Esophagus squamous epithelium (tissue), 5 donors: ENCODE data around the gene ARHGEF1. TPM values are rescaled to one million over a fixed set of nuclear protein-coding genes. Genes with fewer than 3 reads are reported as not detected.

Source experiments
- DNase-seq: peaks from one replicate; lab custom pipeline; 2025; lab: John Stamatoyannopoulos, UW
- H3K27ac ChIP-seq, 4 donors: fragments of 200-600 bp; sonication (generic); one replicate each; pipeline ENCODE4 v1.5.1; 2016 to 2019; ENCODE audit warnings: mild to moderate bottlenecking in 1 of 4
- H3K27me3 ChIP-seq, 4 donors: fragments of 200-600 bp; sonication (generic); 1 replicate in 3 of 4; 2 replicates in 1 of 4; pipeline versions ENCODE4 v1.5.1 to v1.6.0; 2017 to 2021; ENCODE audit warnings: antibody characterized with exemption in 1 of 4
- H3K36me3 ChIP-seq, 3 donors: fragments of 200-600 bp; sonication (generic); one replicate each; pipeline ENCODE4 v1.5.1; 2016 to 2019
- H3K4me1 ChIP-seq, 3 donors: fragments of 200-600 bp; sonication (generic); one replicate each; pipeline ENCODE4 v1.5.1; 2017 to 2019
- H3K4me3 ChIP-seq, 4 donors: fragments of 200-600 bp; sonication (generic); 1 replicate in 3 of 4; 2 replicates in 1 of 4; pipeline ENCODE4 v1.5.1; 2016 to 2019; ENCODE audit warnings: mild to moderate bottlenecking in 2 of 4, moderate library complexity in 1 of 4
- H3K9me3 ChIP-seq, 3 donors: fragments of 200-600 bp; sonication (generic); one replicate each; pipeline ENCODE4 v1.5.1; 2016 to 2019
- POLR2A ChIP-seq, 4 donors: fragments of 450-650 bp; IDR thresholded peaks; one replicate each; pipeline ENCODE4 v1.6.1; 2017; ENCODE audit warnings: antibody characterized with exemption in 4 of 4, mild to moderate bottlenecking in 4 of 4, moderate library complexity in 3 of 4
- WGBS, 2 donors: methylation state at CpG; one replicate each; pipeline ENCODE4 v1.1.5; 2018; 5-methylcytosine and 5-hydroxymethylcytosine counted together
- intact Hi-C: fragments of 100-400 bp; cut with DNase I; formaldehyde crosslinking; loops from one replicate; pipeline ENCODE4 v1.15.0; 2022
- total RNA-seq, 4 donors: library from RNA; depleted of rRNA; stranded (reverse); fragments of >200 nt; gene quantifications; one replicate each; pipeline ENCODE4 v1.1.0, GENCODE V29; 2016
- TF ChIP-seq, protein P1 (sequence below), 6 experiments: fragments of 450-650 bp in 4 of 6; fragments of 200-600 bp in 2 of 6; sonication (generic) in 2 of 6; IDR thresholded peaks; one replicate each; pipeline ENCODE4 v1.5.1; 2016 to 2019; ENCODE audit warnings: antibody characterized with exemption in 6 of 6, mild to moderate bottlenecking in 4 of 6, moderate library complexity in 4 of 6
- donor health status: DM: yes; HTN: yes; CAD: no.

The ARHGEF1 gene
- total RNA-seq, 4 donors from 2014 or later: 31.0 to 59.5 (median 56.2) TPM

GRCh38 chr19:41886761-41887710 lies 4.1 kb downstream of the ARHGEF1 start:
- Histone ChIP-seq H3K4me3 (peak overlapping the region in 3 of 4 donors; percentile 22 to 41 (median 27)), H3K4me1 (peaks cover 18 to 56% (median 25%) of the 10 kb centered on the region in 3 donors), H3K27me3 (no peaks in the 10 kb centered on the region), H3K9me3 (no peaks in the 10 kb centered on the region), H3K27ac (peak overlapping the region in 3 of 4 donors; percentile 46 to 68 (median 57)), H3K36me3 (peaks cover 17 to 46% (median 21%) of the 10 kb centered on the region in 3 donors)
- no peak for DNase-seq
- TF ChIP-seq, protein P1, sequence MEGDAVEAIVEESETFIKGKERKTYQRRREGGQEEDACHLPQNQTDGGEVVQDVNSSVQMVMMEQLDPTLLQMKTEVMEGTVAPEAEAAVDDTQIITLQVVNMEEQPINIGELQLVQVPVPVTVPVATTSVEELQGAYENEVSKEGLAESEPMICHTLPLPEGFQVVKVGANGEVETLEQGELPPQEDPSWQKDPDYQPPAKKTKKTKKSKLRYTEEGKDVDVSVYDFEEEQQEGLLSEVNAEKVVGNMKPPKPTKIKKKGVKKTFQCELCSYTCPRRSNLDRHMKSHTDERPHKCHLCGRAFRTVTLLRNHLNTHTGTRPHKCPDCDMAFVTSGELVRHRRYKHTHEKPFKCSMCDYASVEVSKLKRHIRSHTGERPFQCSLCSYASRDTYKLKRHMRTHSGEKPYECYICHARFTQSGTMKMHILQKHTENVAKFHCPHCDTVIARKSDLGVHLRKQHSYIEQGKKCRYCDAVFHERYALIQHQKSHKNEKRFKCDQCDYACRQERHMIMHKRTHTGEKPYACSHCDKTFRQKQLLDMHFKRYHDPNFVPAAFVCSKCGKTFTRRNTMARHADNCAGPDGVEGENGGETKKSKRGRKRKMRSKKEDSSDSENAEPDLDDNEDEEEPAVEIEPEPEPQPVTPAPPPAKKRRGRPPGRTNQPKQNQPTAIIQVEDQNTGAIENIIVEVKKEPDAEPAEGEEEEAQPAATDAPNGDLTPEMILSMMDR (IDR thresholded peaks at IDR 0.05): no peak
- TF ChIP-seq POLR2A (IDR thresholded peaks at IDR 0.05): no peak
- intact Hi-C loops: no loop called here
- 37 to 39% methylated on average over 11 to 12 of the region's 13 CpGs for WGBS, 2 donors

DNA sequence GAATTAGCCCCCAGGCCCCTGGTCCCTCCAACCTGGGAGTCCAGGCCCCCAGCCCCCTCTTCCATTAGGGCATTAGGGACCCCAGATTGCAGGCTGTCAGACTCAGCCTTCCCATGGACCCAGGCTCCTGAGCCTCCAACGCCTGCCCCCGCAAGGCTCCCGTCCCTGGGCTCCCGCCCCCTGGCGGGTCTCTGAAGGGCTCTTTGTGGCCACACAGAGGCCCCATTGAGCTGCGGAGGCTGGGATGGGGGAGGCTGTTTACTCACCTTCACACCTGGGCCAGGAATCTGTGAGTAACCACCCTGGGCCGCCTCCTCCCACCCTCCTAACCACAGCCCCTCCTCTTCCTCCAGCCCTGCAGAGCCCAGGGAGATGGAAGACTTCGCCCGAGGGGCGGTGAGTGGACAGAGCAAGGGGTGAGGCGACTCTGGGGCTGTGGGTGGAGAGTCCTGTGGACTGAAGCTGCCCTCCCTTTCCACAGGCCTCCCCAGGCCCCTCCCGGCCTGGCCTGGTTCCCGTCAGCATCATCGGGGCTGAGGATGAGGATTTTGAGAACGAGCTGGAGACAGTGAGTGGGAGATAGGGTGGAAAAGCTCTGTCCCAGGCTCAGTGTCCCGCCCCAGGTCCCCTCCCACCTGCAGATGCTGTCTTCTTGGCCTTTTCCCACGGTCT lies 4.9 kb downstream of the ARHGEF1 start:
- Histone ChIP-seq H3K36me3 (peaks cover 25 to 54% (median 29%) of the 10 kb centered on the region in 3 donors), H3K27me3 (no peaks in the 10 kb centered on the region), H3K9me3 (no peaks in the 10 kb centered on the region), H3K4me1 (peaks cover 14 to 54% (median 20%) of the 10 kb centered on the region in 3 donors), H3K4me3 (peak overlapping the region in 2 of 4 donors; percentile 27 to 41), H3K27ac (peak overlapping the region in 3 of 4 donors; percentile 46 to 68 (median 57))
- DNase-seq: no peak
- 40 to 45% methylated on average over 6 to 8 of the region's 17 CpGs for WGBS, 2 donors
- intact Hi-C loops: no loop called here
- TF ChIP-seq POLR2A (IDR thresholded peaks at IDR 0.05): no peak
- TF ChIP-seq, protein P1 (IDR thresholded peaks at IDR 0.05): peak in 1 of 6 experiments; percentile 49

DNA sequence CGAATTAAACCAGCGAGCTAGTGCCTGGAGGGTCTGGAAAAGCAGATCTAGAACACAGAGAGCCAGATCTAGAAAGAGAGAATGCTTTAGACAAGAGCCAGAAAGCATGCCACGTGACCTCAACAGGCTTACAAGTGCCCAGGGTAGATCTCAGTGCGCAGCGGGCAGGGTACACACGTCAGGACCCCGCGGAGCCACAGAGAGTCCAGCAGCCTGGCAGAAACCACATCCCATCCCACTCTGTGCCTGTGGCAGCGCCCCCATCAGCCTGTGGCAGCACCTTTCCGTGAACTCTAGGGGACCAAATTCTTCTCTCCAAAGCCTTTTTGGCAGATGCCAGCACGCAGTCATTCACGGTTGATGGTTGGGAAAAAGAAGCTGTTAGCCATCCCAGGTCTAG lies 5.9 kb downstream of the ARHGEF1 start:
- no peak for DNase-seq
- Histone ChIP-seq H3K4me3 (no peak overlapping the region), H3K9me3 (no peaks in the 10 kb centered on the region), H3K27me3 (no peaks in the 10 kb centered on the region), H3K36me3 (peaks cover 28 to 61% (median 31%) of the 10 kb centered on the region in 3 donors), H3K27ac (peak overlapping the region in 1 of 4 donors; percentile 68), H3K4me1 (peaks cover 14 to 45% (median 20%) of the 10 kb centered on the region in 3 donors)
- intact Hi-C loops: no loop called here
- TF ChIP-seq, protein P1 (IDR thresholded peaks at IDR 0.05): no peak
- TF ChIP-seq POLR2A (IDR thresholded peaks at IDR 0.05): no peak
- WGBS, 2 donors: 89 to 94% methylated on average over 7 of the region's 12 CpGs

DNA sequence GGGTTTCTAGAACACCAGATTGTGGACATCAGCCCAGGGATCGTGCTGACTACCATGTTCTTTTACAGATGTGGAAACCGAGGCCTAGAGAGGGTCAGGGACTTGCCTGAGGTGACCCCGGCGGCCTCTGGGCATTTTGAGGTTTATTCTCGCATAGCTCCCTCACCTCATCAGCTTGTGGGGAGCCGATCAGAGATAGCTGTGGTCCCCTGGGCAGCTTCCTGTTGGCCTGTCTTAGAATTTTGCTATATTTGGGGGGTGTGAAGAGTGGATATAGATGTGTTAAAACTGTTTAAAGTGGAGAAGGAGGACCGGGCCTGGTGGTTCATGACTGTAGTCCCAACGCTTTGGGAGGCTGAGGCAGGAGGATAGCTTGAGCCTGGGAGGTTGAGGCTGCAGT lies 6.9 kb downstream of the ARHGEF1 start:
- H3K36me3 ChIP-seq: peaks cover 31 to 70% (median 35%) of the 10 kb centered on the region in 3 donors

More for the DNA sequence above, 6.9 kb downstream of the ARHGEF1 start:
- intact Hi-C loops: no loop called here
- peaks cover 7 to 39% (median 16%) of the 10 kb centered on the region in 3 donors for H3K4me1 ChIP-seq
- DNase-seq: no peak
- H3K27ac ChIP-seq: no peak overlapping the region
- no peak for TF ChIP-seq POLR2A (IDR thresholded peaks at IDR 0.05)
- TF ChIP-seq, protein P1 (IDR thresholded peaks at IDR 0.05): no peak
- no peak overlapping the region for H3K4me3 ChIP-seq
- 87 to 98% methylated on average over 4 to 5 of the region's 8 CpGs for WGBS, 2 donors
- H3K27me3 ChIP-seq: no peaks in the 10 kb centered on the region
- H3K9me3 ChIP-seq: no peaks in the 10 kb centered on the region
